ENCODE measurements around the gene PTGER2.
A peak's percentile ranks its signal among the peaks of the same experiment; 100 is the strongest.

PTGER2 gene, protein sequence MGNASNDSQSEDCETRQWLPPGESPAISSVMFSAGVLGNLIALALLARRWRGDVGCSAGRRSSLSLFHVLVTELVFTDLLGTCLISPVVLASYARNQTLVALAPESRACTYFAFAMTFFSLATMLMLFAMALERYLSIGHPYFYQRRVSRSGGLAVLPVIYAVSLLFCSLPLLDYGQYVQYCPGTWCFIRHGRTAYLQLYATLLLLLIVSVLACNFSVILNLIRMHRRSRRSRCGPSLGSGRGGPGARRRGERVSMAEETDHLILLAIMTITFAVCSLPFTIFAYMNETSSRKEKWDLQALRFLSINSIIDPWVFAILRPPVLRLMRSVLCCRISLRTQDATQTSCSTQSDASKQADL

DNA sequence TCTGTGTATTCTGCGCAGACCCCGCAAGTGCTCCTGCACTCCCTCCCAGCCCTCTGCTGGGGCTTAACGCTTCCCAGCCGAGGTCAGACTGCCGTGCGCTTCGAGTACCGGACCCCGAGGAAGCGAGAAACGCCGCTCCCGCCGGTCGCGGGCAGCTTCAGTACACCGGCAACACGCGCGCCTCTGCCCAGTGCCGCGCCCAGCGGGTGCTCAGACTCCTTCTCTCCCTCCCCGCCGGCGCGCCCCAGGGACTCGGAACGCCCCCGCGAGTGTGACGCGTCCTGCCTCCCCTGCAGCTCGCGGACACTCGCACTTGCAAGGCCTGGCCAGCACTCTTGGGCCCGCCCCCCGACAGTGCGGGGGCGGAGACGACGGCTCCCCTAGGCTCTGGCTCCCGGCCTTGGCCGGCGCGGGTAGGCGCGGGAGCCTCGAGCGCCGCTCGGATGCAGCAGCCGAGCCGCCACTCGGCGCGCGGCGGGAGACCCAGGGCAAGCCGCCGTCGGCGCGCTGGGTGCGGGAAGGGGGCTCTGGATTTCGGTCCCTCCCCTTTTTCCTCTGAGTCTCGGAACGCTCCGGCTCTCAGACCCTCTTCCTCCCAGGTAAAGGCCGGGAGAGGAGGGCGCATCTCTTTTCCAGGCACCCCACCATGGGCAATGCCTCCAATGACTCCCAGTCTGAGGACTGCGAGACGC, at the start of gene PTGER2:
Gene PTGER2, plus strand, starts transcription at position 410 of the 692 bp plus-strand sequence. Its CDS starts 237 bp downstream, at position 647.
- peak; percentile 64 for DNase-seq (ENCODE audit: low read depth)

DNA sequence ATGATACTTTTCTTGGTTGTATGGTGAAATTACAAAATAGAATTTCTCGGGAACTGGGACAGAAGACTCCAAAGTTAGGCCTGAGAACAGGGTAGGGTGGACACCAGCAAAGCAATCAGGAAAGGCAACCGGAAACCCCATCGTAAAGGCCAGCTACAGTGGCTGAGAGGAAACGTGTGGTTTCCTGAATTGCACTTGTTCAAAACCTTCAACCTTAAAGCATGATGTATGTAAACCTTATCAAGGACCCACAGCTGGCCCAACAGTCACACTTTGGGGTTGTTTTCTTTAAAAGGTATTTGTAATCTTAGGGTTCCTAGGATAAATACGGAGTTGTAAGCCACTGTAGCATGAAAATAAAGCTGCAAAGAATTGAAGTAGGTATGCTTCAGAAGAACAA, 48.9 kb upstream of the PTGER2 start:
- no peak for DNase-seq (ENCODE audit: low read depth)

DNA sequence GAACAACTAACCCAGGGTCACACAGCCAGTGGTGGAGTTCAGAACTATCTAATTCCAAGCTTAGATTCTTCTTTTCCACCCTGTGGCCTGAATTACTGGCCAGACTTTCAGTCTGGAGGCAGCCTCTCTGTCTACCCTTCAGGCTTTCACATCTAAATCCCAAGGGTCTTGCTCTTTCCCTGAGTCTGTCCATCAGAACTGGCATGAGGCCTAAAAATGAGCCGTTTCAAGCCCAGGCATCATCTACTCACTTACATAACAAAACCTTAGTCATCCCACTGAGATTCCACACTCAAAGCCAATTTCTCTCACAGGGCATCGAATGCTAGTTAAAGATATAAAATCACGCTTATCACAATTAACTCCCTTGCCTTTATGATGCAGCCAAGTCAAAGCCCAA, 47.9 kb upstream of the PTGER2 start:
- DNase-seq (ENCODE audit: low read depth) = no peak

DNA sequence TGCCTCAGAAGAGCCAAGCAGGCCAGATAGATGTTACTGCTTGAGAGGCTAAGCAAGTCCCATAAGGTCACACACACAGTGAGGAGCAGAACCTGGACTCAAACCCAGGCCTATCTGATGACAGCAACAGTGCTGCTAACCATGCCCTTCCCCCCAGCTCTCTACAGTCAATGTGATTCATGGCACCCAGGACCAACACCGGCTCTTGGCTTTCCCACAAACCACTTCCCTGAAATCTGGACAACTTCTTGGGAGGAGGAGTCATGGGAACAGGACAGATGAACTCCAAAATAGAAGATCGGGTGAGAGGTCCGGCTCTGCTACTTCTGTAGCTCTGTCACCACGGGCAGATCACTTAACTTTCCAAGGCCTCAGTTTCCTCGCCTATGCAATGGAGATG, 47.3 kb upstream of the PTGER2 start:
- no peak for DNase-seq (ENCODE audit: low read depth)

DNA sequence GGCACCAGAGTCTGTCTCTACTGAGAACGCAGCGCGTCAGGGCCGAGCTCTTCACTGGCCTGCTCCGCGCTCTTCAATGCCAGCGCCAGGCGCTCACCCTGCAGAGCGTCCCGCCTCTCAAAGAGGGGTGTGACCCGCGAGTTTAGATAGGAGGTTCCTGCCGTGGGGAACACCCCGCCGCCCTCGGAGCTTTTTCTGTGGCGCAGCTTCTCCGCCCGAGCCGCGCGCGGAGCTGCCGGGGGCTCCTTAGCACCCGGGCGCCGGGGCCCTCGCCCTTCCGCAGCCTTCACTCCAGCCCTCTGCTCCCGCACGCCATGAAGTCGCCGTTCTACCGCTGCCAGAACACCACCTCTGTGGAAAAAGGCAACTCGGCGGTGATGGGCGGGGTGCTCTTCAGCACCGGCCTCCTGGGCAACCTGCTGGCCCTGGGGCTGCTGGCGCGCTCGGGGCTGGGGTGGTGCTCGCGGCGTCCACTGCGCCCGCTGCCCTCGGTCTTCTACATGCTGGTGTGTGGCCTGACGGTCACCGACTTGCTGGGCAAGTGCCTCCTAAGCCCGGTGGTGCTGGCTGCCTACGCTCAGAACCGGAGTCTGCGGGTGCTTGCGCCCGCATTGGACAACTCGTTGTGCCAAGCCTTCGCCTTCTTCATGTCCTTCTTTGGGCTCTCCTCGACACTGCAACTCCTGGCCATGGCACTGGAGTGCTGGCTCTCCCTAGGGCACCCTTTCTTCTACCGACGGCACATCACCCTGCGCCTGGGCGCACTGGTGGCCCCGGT, 46.4 kb upstream of the PTGER2 start, which contains the start of gene PTGDR:
Gene PTGDR, plus strand, starts transcription at position 198 of the 778 bp plus-strand sequence. Its CDS starts 117 bp downstream, at position 315.
- peak; percentile 20 for DNase-seq (ENCODE audit: low read depth)

DNA sequence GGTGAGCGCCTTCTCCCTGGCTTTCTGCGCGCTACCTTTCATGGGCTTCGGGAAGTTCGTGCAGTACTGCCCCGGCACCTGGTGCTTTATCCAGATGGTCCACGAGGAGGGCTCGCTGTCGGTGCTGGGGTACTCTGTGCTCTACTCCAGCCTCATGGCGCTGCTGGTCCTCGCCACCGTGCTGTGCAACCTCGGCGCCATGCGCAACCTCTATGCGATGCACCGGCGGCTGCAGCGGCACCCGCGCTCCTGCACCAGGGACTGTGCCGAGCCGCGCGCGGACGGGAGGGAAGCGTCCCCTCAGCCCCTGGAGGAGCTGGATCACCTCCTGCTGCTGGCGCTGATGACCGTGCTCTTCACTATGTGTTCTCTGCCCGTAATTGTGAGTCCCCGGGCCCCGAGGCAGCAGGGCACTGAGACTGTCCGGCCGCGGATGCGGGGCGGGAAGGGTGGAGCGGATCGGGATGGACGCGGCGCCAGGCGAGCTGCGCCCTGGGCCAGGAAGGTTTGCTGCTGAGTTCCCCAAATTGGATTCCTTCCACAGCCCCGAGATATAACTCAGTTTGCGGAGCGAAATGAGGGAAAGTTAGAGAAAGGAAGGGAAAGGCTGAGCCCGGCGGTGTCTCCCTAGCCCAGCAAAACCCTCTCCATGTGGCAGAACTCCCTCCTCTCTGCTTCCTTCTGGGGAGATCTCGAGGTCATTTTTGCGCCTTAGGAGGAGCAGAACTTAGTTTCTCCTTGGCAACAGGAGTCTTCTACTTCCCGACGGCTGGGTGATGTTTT, 45.6 kb upstream of the PTGER2 start:
- no peak for DNase-seq (ENCODE audit: low read depth)

DNA sequence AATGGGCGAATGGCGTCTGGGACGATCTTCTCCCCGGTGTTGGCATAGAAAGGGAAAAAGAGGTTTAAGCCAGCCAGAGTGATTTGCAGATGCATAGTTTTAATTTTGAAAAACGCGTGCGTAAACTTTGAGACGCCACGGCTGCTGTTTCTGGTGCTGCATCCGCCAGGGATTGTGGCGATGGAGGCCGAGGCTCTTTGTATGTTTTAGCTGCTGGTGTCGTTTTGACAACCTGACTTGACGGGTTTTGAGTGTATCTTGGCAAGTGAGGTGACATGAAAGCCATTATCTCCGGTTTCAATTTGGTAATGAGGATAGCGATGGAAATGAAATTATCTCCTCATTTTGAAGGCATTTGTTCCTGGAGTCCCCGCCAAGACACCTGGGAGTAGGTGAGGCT, 45.0 kb upstream of the PTGER2 start:
- DNase-seq (ENCODE audit: low read depth) = no peak

DNA sequence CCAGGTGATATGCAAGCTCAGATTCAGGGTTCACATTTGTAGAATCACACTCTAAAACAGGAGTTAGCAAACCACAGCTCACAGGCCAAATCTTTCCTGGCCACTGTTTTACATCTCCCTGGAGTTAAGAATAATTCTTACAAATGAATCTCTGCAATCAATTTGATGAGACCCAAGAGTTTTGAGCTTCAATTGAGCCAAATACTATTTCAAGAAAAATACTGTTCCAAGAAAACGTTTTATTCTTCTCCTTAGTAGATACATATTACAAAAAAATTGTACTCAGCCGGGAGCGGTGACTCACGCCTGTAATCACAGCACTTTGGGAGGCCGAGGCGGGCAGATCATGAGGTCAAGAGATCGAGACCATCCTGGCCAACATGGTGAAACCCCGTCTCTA, 44.1 kb upstream of the PTGER2 start:
- DNase-seq (ENCODE audit: low read depth) = no peak

DNA sequence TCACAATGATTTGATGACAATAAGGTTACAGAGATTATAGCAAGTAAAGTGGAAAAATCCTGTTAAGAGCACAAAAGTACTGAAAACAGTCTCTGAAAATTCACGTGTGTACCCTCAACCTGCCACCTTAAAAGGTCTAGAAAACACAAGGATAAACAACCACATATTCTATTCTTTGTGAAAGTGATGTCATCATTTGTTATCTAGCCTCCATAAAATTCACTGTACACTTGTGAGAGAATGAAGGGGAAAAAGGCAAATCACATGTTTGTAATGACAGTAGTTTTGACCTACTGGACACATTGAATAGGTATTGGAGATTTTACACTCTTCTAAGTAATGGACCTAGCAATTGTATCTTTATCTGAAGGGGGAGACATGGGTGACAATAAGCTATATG, 42.6 kb upstream of the PTGER2 start:
- DNase-seq (ENCODE audit: low read depth) = no peak

DNA sequence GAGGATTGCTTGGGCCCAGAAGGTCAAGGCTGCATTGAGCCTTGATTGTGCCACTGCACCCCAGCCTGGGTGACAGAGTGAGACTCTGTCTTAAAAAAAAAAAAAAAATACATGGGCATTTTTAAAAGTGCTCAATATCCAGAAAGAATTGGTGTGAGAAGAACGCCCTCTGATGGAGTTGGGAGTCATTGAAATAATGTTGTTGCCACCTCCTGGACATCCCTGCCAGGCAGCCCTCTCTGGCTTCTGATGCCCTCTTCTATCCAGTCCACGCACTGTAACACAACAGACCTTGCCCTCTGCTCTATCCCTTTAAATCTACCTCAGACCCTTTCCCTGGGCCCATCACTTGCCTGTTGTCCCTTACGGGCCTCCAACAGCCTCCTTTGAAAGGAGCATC, 41.7 kb upstream of the PTGER2 start:
- DNase-seq (ENCODE audit: low read depth) = no peak

DNA sequence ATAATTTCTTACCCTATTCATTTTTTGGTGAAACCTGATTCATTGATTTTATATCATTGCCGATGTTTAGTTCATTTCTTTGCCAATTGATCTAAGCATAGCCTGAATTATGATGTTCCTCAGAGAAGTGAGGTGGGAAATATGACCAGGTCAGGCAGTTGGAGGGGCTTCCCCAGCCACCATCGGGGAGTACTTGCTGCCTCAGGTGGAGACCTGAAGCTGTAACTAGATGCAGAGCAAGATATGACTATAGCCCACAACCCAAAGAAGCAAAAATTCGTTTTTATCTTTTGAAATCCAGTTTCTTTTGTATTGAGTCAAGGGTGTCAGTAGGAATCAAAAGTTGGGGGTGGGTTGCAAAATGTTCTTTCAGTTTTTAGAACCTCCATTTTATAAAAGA, 38.7 kb upstream of the PTGER2 start:
- DNase-seq (ENCODE audit: low read depth) = no peak

DNA sequence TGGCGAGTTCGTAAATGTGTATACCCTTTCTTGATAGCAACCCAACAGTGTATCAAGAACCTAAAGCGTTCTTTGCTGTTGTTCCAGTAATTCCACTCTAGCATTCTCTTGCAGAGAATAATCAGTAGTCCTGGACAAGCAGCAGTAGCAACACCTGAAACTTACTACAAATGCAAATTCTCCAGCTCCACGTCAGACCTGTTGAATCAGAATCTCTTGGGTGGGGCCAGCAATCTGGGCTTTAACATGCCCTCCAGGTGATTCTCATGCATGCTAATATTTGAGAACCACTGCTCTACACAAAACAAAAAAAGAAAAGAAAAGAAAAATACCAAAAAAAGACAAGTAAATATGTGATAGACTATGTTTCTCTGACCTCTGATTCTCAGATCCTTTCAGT, 36.6 kb upstream of the PTGER2 start:
- DNase-seq (ENCODE audit: low read depth) = no peak

DNA sequence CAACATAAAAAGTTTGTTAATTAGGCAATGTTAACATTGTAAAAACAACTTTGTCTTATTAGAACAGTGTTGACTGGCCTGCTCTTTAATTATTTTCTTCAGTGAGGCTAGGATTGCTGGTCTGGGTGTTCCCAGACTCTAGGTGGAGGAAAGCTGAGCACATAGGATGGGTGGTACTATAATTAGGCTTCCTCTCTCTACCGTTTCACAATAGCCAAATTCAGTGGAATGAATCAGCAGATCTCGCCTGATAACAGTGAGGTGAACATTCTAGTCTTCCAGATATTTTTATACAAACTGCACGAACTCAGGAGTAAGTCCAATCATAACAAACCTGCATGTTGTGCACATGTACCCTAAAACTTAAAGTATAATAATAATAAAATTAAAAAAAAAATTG, 34.7 kb upstream of the PTGER2 start:
- DNase-seq (ENCODE audit: low read depth) = no peak

DNA sequence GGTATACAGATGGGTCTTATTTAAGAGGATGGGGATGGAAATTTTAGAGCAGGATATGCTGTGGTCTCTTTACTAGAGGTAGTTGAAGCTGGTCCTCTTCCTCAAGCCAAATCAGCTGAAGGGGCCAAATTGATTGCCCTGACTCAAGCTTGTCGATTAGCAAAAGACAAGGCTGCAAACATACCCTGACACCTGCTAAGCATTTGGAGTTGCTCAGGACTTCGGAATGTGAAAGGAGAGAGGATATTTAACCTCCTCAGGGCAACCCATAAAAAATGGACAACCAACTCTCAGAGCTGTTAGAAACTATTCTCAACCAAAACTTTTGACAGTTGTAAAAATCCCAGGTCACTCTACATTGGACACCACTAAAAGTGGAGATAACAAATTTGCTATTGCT, 31.0 kb upstream of the PTGER2 start:
- no peak for DNase-seq (ENCODE audit: low read depth)

DNA sequence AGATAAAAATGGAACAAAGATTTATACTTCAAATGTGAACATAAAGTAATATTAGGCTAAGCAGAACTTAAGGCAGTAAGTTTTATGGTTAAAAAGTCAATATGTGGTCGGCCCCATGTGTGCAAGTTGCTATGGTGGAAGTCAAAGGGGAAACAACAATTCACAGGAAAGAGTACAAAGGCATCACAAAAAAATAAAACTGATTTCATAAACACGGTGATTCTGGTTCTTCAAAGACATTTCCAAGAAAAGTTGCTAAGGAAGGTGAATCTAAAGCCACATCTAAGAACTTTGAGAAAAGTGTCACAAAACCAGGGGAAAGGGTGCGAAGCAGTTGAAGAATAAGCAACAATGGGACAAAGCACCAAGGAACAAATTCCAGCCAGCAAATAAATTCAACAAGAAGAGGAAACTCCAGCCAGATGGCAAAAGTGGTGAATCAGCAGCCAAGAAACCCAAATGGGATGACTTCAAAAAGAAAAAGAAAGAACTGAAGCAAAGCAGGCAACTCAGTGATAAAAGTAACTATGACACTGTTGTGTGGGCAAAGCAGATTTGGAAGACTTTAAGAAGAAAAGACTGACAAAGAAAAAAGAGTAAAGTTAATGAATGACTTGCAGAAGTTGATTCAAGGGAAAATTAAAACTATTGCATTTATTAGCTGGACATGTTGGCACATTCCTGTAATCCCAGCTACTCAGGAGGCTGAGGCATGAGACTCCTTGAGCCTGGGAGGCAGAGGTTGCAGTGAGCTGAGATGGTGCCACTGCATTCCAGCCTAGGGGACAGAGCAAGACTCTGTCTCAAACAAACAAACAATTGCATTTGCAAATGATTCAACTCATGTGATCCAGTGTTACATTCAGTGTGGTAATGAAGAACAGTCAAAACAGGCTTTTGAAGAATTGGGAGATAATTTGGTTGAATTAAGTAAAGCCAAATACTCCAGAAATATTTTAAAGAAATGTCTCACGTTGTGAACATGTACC, 27.2 kb upstream of the PTGER2 start:
- no peak for DNase-seq (ENCODE audit: low read depth)

DNA sequence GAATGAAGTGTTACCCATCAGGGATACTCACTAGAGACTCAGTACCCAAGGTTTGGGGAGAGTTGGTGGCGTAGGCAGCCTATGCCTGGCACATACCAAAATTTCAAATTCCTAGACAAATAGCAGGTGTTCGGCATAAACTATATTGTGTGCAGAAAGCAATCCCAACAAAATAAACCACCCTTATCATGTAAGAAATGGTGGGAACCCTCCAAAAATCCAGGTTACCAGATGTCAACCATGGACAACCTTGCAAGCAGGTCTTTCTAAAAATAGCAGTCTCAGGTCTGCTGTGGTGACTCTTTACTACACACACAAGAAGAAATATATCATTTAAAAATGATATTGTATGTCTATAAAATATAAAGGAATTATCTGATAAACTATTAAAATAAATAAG, 17.7 kb upstream of the PTGER2 start:
- no peak for DNase-seq (ENCODE audit: low read depth)

DNA sequence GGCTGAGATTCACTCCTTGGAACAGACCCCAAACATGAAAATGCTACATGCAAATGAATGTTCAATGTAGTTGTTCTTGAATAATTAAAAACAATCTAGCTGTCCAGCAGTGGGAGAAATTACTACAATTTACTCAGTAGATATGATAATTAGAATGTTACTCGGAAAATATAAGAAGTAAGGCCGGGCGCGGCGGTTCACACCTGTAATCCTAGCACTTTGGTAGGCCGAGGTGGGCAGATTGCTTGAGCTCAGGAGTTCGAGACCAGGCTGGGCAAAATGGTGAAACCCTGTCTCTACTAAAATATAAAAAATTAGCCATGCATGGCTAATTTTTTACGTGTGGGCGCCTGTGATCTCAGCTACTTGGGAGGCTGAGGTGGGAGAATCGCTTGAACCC, 15.3 kb upstream of the PTGER2 start:
- DNase-seq (ENCODE audit: low read depth) = no peak

DNA sequence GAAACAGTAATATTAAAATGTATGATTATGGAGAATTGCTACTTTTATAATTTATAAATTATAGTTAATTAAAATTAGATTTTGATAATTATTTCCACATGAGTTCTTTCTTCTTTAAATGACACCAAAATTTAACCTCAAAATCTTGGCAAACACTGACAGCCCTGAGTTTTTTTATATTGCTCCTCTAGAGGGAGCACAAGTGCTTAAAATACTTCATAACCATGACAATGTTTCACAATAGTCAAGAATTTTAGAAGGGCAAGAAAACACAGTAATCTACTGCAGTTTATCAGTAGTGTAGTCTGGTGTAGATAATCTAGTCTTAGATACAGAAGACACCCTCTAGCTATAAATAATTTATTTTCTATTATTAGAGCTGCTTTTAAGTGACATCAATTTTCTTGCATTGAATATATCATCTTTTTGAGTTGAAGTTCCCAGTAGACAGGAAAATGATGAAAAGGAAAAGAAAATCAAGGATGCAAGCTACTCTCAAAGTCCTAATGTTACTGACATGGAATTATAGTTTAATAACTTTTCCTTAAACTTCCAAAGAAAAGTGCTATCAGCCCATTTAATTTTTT, 14.3 kb upstream of the PTGER2 start:
- no peak for DNase-seq (ENCODE audit: low read depth)

DNA sequence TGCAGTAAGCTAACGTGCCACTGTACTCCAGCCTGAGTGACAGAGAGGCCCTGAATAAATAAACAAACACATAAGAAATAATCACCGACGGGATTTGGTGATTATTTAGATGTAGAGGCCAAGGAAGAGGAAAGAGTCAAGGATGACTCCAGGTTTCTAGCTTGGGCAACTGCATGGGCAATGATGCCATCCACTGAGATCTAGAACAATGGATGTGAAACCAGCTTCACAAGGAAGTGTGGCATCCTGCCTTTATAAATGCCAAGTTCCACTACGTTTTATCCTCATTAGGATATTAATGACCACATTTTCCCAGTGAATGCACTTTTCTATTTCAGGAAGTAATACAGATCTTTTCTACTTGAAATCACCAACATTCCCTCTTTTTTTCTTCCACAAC, 10.9 kb upstream of the PTGER2 start:
- no peak for DNase-seq (ENCODE audit: low read depth)

DNA sequence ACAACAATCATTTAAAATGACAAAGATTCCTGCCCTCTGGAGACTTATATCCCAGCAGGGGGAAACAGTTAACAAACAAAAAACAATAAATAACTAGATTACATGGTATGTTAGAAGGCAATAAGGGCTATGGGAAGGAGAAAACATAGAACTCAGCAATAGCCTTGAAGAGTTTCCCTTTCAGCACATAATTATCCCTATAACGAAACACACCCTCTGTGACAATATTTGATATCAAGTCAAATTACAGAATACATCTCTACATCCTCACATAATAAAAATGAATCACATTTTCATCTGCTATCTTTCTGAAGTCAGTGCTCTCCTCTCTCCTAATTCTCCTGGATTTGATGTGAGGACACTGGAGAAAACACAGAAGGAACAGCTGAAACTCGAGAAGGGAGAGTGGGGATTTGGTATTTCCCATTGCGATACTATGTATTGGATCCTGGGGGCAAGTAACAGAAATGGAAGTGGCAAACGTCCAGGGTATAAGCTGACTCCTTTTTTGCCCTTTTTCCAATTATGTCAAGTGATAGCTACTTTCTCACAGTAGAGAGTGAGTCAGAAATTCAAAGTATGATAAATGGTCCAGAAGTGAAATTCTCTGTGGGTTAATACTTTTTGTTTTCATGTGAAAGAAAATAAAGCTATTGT, 9.7 kb upstream of the PTGER2 start:
- DNase-seq (ENCODE audit: low read depth) = no peak

Data from activated T-cell treated with anti-CD3 and anti-CD28 coated beads for 24 hours (primary cell).